RWPE1 (cell line): ENCODE measurements around the gene ARHGAP29.
"Not testable (repeated sequence)": the region's sequence is repeated elsewhere in the genome, so short reads cannot be mapped to it uniquely, and the experiment has no call there.

Source experiments
- CTCF ChIA-PET: fragments of 350-600 bp; sonication (Branson Sonifier 250); formaldehyde crosslinking; extraction: SDS; loops from one replicate; lab custom pipeline; 2021; lab: Yijun Ruan, JAX
- POLR2A ChIA-PET: fragments of 400-600 bp; formaldehyde crosslinking; extraction: SDS; loops from one replicate; lab custom pipeline; 2020; ENCODE audit warnings: antibody characterized with exemption; ENCODE audit not compliant: low non-redundant PET; lab: Yijun Ruan, JAX
- DNase-seq: peaks from one replicate; pipeline ENCODE4 v3.0.0; 2012; ENCODE audit warnings: low spot score
- H3K27ac ChIP-seq: fragments of 450-650 bp; 2 replicates; pipeline ENCODE4 v1.5.1; 2017
- CTCF ChIP-seq: fragments of 450-650 bp; conservative IDR thresholded peaks from 2 replicates; pipeline ENCODE4 v1.5.1; 2017; ENCODE audit warnings: low read depth, mild to moderate bottlenecking

Gene ARHGAP29

GRCh38 chr1:94160811-94161210 is 76.6 kb downstream of the ARHGAP29 start:
- CTCF ChIA-PET = interaction anchor here (0.7 kb wide), 1 partner anchor 48 kb away, joined by 3 read pairs; no protein-coding TSS in a partner anchor
- DNase-seq = peak; percentile 22
- POLR2A ChIA-PET = no interaction called here
- no peak overlapping the region for H3K27ac ChIP-seq
- no peak for TF ChIP-seq CTCF

GRCh38 chr1:94156096-94156625 is 81.2 kb downstream of the ARHGAP29 start:
- H3K27ac ChIP-seq = no peak overlapping the region
- no peak for DNase-seq
- ChIA-PET POLR2A (no interaction called here), CTCF (interaction anchor here (0.6 kb wide), 1 partner anchor 31 kb away, joined by 3 read pairs; no protein-coding TSS in a partner anchor)
- no peak for TF ChIP-seq CTCF

DNA sequence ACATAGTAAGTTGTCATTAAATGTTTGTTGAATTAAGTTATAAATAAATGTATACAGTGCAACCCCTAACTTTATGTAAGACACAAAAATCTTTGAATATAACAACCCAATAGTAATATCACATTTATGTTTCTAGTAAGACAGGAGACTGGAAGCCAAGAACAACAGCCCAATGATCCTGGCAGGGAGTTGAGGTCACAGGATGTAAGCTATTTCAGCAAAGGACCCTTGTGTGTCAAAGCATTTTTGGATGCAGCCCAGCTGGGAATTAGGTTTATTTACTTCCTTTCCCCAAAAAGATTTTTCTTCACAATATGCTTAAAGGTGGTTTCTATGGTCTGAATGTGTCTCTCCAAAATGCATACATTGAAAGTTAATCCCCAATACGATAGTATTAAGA is 82.4 kb downstream of the ARHGAP29 start:
- TF ChIP-seq CTCF = no peak
- POLR2A ChIA-PET = no interaction called here
- H3K27ac ChIP-seq = no peak overlapping the region
- DNase-seq = no peak
- CTCF ChIA-PET = no interaction called here

DNA sequence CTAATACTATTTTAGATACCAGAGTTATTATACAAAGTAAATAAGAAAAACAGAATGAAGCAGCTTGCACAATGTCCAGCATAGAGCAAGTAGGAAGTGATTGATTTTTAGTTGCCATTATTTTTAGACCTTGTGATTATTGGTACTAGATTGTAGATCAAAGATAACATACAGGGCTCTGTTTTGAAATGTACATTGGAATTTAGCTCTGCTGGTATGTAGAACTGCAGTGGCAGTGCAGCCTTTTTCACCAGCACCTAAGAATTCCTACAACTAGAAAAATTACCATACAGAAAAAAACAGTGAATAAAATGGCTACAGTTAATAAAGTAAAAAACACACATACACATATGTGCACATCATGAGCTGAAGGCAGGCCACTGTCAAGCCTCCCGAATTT is 84.3 kb downstream of the ARHGAP29 start:
- TF ChIP-seq CTCF = no peak
- ChIA-PET POLR2A (no interaction called here), CTCF (interaction anchor here (0.6 kb wide), 1 partner anchor 24 kb away, joined by 5 read pairs; no protein-coding TSS in a partner anchor)
- no peak for DNase-seq
- no peak overlapping the region for H3K27ac ChIP-seq

GRCh38 chr1:94149166-94149565 is 88.2 kb downstream of the ARHGAP29 start:
- H3K27ac ChIP-seq, DNase-seq, POLR2A ChIA-PET: not testable (repeated sequence)
- CTCF ChIA-PET = interaction anchor here (1.1 kb wide), 1 partner anchor 187 kb away, joined by 4 read pairs; no protein-coding TSS in a partner anchor

DNA sequence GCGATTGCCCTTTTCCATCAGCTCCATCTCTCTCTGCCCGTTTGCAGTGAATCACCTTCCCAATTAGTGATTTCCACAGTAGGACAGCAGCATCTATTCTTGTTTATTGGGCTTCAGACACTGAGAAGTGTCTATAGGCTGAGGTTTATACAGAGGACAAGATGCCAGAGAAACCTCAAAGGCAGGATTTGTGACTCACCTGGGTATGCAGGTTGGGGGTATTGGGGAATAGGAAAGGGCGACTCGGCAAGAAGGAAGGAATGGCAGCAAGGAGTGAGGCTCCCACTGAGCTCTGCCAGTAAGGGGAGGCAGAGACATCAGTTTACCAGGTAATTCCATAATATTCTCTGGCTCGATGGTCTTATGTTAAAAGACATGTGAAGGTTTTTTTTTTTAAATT is 91.1 kb downstream of the ARHGAP29 start:
- POLR2A ChIA-PET = no interaction called here
- no peak for TF ChIP-seq CTCF
- CTCF ChIA-PET = interaction anchor here (0.6 to 0.7 kb wide), 2 partner anchors 16 to 100 kb away, joined by 3 to 4 read pairs; no protein-coding TSS in a partner anchor
- no peak overlapping the region for H3K27ac ChIP-seq
- DNase-seq = no peak

DNA sequence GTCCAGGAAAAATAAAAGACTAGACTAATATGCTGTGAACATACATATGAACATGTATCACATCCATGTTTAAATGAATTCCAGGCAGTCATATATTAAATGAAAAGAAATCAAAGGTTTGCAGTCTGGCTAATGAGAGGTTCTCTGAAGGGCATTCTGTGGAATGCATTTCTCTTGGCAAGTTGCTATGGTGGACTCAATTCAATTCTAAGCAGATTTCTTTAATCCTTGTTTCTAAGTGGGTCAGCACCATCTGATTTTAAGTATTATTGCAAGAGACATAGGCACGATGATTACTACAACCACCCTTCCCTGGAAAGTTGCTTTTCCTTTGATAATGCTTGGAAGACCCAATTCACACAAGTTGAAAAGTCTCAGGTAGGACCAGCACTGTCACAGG is 92.5 kb downstream of the ARHGAP29 start:
- CTCF ChIA-PET = no interaction called here
- H3K27ac ChIP-seq = no peak overlapping the region
- no peak for DNase-seq
- POLR2A ChIA-PET = no interaction called here
- TF ChIP-seq CTCF = no peak
